Loucy (cell line): ENCODE data around the gene NCR2.

Experiments used
- CTCF ChIP-seq: fragments of 200-600 bp; sonication (generic); conservative IDR thresholded peaks from 2 replicates; pipeline ENCODE4 v1.5.1; 2014; ENCODE audit warnings: mild to moderate bottlenecking, antibody characterized with exemption, low read length
- EZH2phosphoT487 ChIP-seq: fragments of 200-600 bp; IDR thresholded peaks from 2 replicates; pipeline ENCODE4 v1.6.1; 2018; ENCODE audit warnings: antibody characterized with exemption, mild to moderate bottlenecking, moderate library complexity, borderline replicate concordance

DNA sequence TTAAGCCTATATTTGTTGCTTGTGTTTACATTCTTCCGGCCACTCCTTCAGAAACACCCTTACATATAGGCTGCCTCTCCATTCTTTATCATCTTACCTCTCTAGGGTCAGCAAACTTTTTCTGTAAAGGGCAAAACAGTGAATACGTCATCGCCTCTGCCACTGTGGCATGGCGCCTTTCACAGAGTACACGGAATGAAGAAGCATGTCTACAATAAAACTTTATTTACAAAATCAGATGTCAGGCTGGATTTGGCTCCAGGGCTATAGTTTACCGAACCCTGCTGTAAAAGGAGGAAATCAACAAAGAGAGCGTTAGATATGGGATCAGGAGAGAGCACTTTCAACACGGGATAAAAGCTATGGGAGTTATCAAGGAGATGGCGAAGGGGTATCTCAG, 9.3 kb upstream of the NCR2 start:
- TF ChIP-seq CTCF = no peak
- TF ChIP-seq EZH2phosphoT487 = no peak
